SU-DHL-6 (cell line): ENCODE data around the gene CARMIL1.

Experiments
- CTCF ChIP-seq: fragments of 200-600 bp; sonication (generic); IDR thresholded peaks from one replicate; pipeline ENCODE4 v1.5.1; 2017; ENCODE audit warnings: antibody characterized with exemption, mild to moderate bottlenecking, low read length, moderate library complexity; ENCODE audit not compliant: insufficient read depth, poor library complexity, severe bottlenecking
- EZH2phosphoT487 ChIP-seq: fragments of 200-600 bp; sonication (generic), shearing (Covaris generic); conservative IDR thresholded peaks from 2 replicates; pipeline ENCODE4 v1.6.1; 2018; ENCODE audit warnings: mild to moderate bottlenecking, antibody characterized with exemption, low read length, moderate library complexity, mixed read lengths

GRCh38 chr6:25250878-25251277 lies 28.3 kb upstream of the CARMIL1 start:
- TF ChIP-seq CTCF (no peak), EZH2phosphoT487 (no peak)
